CD4-positive, alpha-beta T cell (primary cell): ENCODE results near the gene RSF1. TPM values are rescaled to one million over a fixed set of nuclear protein-coding genes. Genes with fewer than 3 reads are reported as not detected.

Experiments used
- ATAC-seq: fragments of 200-7000 bp; cut with Tn5 transposase; one replicate; pipeline ENCODE4 v1.10.0; 2022; ENCODE audit warnings: mild to moderate bottlenecking; ENCODE audit not compliant: poor library complexity
- CTCF ChIA-PET: fragments of 350-600 bp; sonication (Branson Sonifier 250); formaldehyde crosslinking; loops from one replicate; lab custom pipeline; 2021; ENCODE audit warnings: antibody characterized with exemption, inconsistent platforms; lab: Charles Lee
- POLR2A ChIA-PET: fragments of 350-600 bp; sonication (Branson Sonifier 250); formaldehyde crosslinking; loops from one replicate; lab custom pipeline; 2021; ENCODE audit warnings: antibody characterized with exemption, inconsistent platforms; lab: Charles Lee
- DNase-seq, 14 experiments: peaks; one replicate each; pipeline ENCODE4 v3.0.0-alpha.2; 2013 to 2020; ENCODE audit warnings: mixed read lengths in 2 of 14
- H3K27ac ChIP-seq, 2 donors: one replicate each; pipeline versions ENCODE4 v1.5.1 to v1.7.0; 2013; ENCODE audit warnings: low read length in 2 of 2, low read depth in 1 of 2, mild to moderate bottlenecking in 1 of 2
- H3K27me3 ChIP-seq, 2 experiments: 1 replicate in 1 of 2; 2 replicates in 1 of 2; pipeline versions ENCODE4 v1.6.1 to v1.7.0; 2013; ENCODE audit warnings: low read length in 2 of 2, control low read depth in 1 of 2, mild to moderate bottlenecking in 1 of 2, moderate library complexity in 1 of 2; ENCODE audit not compliant: insufficient read depth in 2 of 2, control insufficient read depth in 1 of 2
- H3K36me3 ChIP-seq: one replicate; pipeline ENCODE4 v1.6.1; 2013; ENCODE audit warnings: low read length, control low read depth; ENCODE audit not compliant: insufficient read depth
- H3K4me1 ChIP-seq: one replicate; pipeline ENCODE4 v1.6.1; 2013; ENCODE audit warnings: low read length, control low read depth; ENCODE audit not compliant: insufficient read depth
- H3K4me3 ChIP-seq: one replicate; pipeline ENCODE4 v1.5.1; 2013; ENCODE audit warnings: mild to moderate bottlenecking, low read length, moderate library complexity
- H3K9me3 ChIP-seq, 2 experiments: 1 replicate in 1 of 2; 2 replicates in 1 of 2; pipeline versions ENCODE4 v1.6.1 to v1.7.0; 2013; ENCODE audit warnings: low read length in 2 of 2, mild to moderate bottlenecking in 2 of 2, control low read depth in 1 of 2, moderate library complexity in 1 of 2; ENCODE audit not compliant: control insufficient read depth in 1 of 2, insufficient read depth in 1 of 2
- H3K27ac Mint-ChIP-seq: one replicate; pipeline ENCODE4 v1.8.0; 2020; ENCODE audit warnings: mixed read lengths
- H3K27me3 Mint-ChIP-seq: one replicate; pipeline ENCODE4 v1.8.0; 2021; ENCODE audit warnings: mixed read lengths
- H3K36me3 Mint-ChIP-seq: one replicate; pipeline ENCODE4 v1.8.0; 2021; ENCODE audit warnings: low read depth, mixed read lengths
- H3K4me1 Mint-ChIP-seq: one replicate; pipeline ENCODE4 v1.8.0; 2021; ENCODE audit warnings: low read depth, mixed read lengths
- H3K4me3 Mint-ChIP-seq: one replicate; pipeline ENCODE4 v1.8.0; 2020; ENCODE audit warnings: mild to moderate bottlenecking, mixed read lengths
- H3K9me3 Mint-ChIP-seq: one replicate; pipeline ENCODE4 v1.8.0; 2020; ENCODE audit warnings: mixed read lengths
- intact Hi-C, 2 experiments: fragments of 100-400 bp; cut with DNase I in 1 of 2; cut with micrococcal nuclease in 1 of 2; formaldehyde crosslinking; loops; one replicate each; pipeline versions ENCODE4 v1.15.1 to v1.9.0; 2023 to 2025; cut with DNase I, micrococcal nuclease
- total RNA-seq, 174 experiments: library from RNA in 2 of 174; stranded (reverse) in 2 of 174; gene quantifications; one replicate each; pipeline ENCODE4 v1.2.3 and lab custom pipeline; 2021 to 2026
- TF ChIP-seq, protein P1 (sequence below): fragments of 200-600 bp; IDR thresholded peaks from one replicate; pipeline ENCODE4 v1.8.0; 2022; ENCODE audit warnings: antibody characterized with exemption, mild to moderate bottlenecking

RSF1 gene
- total RNA-seq, 2 experiments from 2014 or later = 87.7 to 91.9 TPM

DNA sequence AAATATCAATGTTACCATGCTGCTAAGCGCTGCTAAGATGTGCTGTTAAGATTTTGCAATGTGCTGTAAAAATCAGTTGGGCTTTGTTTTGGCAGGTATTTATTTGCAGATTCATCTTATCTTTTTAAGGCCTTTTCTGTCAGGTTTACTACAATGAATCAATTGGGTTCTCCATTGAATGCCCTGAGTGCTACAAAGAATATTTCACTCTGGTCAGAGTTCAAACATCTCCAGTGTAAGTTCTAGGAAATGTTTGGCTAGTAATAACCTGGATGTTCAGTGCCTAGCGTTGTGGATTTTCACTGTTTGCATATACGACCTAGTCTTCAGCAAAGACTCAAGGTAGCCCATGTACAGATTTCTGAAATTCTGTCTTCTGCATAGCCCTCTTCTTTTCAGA lies 36.0 kb downstream of the RSF1 start:
- H3K4me3 Mint-ChIP-seq = no peak overlapping the region
- peaks cover 20% of the 10 kb centered on the region for H3K36me3 Mint-ChIP-seq
- TF ChIP-seq, protein P1, sequence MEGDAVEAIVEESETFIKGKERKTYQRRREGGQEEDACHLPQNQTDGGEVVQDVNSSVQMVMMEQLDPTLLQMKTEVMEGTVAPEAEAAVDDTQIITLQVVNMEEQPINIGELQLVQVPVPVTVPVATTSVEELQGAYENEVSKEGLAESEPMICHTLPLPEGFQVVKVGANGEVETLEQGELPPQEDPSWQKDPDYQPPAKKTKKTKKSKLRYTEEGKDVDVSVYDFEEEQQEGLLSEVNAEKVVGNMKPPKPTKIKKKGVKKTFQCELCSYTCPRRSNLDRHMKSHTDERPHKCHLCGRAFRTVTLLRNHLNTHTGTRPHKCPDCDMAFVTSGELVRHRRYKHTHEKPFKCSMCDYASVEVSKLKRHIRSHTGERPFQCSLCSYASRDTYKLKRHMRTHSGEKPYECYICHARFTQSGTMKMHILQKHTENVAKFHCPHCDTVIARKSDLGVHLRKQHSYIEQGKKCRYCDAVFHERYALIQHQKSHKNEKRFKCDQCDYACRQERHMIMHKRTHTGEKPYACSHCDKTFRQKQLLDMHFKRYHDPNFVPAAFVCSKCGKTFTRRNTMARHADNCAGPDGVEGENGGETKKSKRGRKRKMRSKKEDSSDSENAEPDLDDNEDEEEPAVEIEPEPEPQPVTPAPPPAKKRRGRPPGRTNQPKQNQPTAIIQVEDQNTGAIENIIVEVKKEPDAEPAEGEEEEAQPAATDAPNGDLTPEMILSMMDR = no peak
- Histone ChIP-seq H3K9me3 (peaks cover 0 to 4% of the 10 kb centered on the region in 2 experiments), H3K27me3 (no peaks in the 10 kb centered on the region), H3K36me3 (no peaks in the 10 kb centered on the region), H3K27ac (no peak overlapping the region), H3K4me1 (peaks cover 7% of the 10 kb centered on the region), H3K4me3 (no peak overlapping the region)
- intact Hi-C loops = loop anchor here in 1 of 2 experiments (5.0 kb wide), 1 partner anchor 33 kb away; no protein-coding TSS in a partner anchor
- DNase-seq (no peak), ATAC-seq (no peak)
- H3K4me1 Mint-ChIP-seq = peaks cover 65% of the 10 kb centered on the region
- POLR2A ChIA-PET = no interaction called here
- no peaks in the 10 kb centered on the region for H3K27me3 Mint-ChIP-seq
- no peaks in the 10 kb centered on the region for H3K9me3 Mint-ChIP-seq
- H3K27ac Mint-ChIP-seq = no peak overlapping the region
- CTCF ChIA-PET = no interaction called here

DNA sequence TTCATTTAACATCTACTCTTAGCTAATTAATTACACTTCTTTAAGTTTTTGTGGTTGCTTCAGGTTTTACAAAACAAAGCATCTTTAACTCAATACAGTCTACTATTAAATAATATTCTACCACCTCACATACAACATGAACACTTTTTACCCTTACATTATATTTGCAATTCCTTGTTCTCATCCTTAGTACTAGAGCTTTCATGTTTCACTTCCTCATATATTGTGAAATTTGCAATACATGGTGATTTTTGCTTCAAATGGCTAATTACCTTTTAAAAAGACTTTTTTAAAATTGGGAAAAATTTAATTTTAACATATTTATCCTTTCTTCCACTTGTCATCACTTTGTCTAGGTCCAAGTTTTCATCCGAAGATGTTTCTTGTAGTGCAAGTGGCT lies 37.5 kb downstream of the RSF1 start:
- TF ChIP-seq, protein P1 = no peak
- H3K27ac ChIP-seq = no peak overlapping the region
- no peaks in the 10 kb centered on the region for H3K36me3 ChIP-seq
- no peaks in the 10 kb centered on the region for H3K9me3 ChIP-seq
- Mint-ChIP-seq H3K4me3 (no peak overlapping the region), H3K36me3 (peaks cover 5% of the 10 kb centered on the region), H3K27me3 (no peaks in the 10 kb centered on the region), H3K9me3 (no peaks in the 10 kb centered on the region), H3K27ac (no peak overlapping the region), H3K4me1 (peaks cover 62% of the 10 kb centered on the region)
- ChIA-PET CTCF (no interaction called here), POLR2A (no interaction called here)
- no peak overlapping the region for H3K4me3 ChIP-seq
- no peaks in the 10 kb centered on the region for H3K4me1 ChIP-seq
- DNase-seq (no peak), ATAC-seq (no peak)
- no peaks in the 10 kb centered on the region for H3K27me3 ChIP-seq
- intact Hi-C loops = loop anchor here in 1 of 2 experiments (5.0 kb wide), 1 partner anchor 34 kb away; no protein-coding TSS in a partner anchor

DNA sequence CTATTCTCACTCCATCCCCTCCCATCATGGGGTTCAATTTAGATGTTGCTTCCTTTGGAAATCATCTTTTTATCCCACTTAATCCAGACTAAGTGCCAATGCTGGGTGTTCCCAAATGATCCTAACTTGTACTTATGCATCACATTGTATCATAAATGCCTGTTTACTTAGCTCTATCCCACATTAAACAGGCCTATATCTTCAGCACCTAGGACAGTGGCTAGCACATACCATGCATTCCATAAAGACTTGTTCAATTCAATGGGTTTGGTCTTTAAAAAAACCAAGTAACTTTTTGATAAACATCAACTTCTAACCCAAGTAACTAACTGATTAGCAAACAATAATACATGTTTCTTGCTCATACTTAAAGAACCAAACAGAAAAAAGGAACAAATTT lies 40.6 kb downstream of the RSF1 start:
- DNase-seq (no peak), ATAC-seq (no peak)
- Mint-ChIP-seq H3K27me3 (no peaks in the 10 kb centered on the region), H3K36me3 (peaks cover 21% of the 10 kb centered on the region), H3K27ac (no peak overlapping the region), H3K4me3 (no peak overlapping the region), H3K9me3 (no peaks in the 10 kb centered on the region), H3K4me1 (peaks cover 64% of the 10 kb centered on the region)
- H3K36me3 ChIP-seq = no peaks in the 10 kb centered on the region
- POLR2A ChIA-PET = no interaction called here
- intact Hi-C loops = loop anchor here in 1 of 2 experiments (5.0 kb wide), 2 partner anchors 37 to 267 kb away; no protein-coding TSS in a partner anchor
- H3K9me3 ChIP-seq = no peaks in the 10 kb centered on the region
- H3K27me3 ChIP-seq = no peaks in the 10 kb centered on the region
- TF ChIP-seq, protein P1 = no peak
- no peak overlapping the region for H3K4me3 ChIP-seq
- no peak overlapping the region for H3K27ac ChIP-seq
- CTCF ChIA-PET = no interaction called here
- no peaks in the 10 kb centered on the region for H3K4me1 ChIP-seq
